SK-N-SH treated with all-trans-retinoic acid at 6 μM for 48 hours (cell line): Measurements from ENCODE around the gene LRRC23.

ENCODE experiments used
- ATAC-seq: fragments of 200-7000 bp; cut with Tn5 transposase; 3 replicates; pipeline ENCODE4 v1.9.1; 2020; ENCODE audit warnings: mild to moderate bottlenecking, moderate library complexity
- BACH2 ChIP-seq: fragments of 250-450 bp; sonication (Bioruptor Pico); IDR thresholded peaks from 2 replicates; pipeline ENCODE4 v1.9.0; 2021; ENCODE audit warnings: mild to moderate bottlenecking, borderline replicate concordance
- CSDC2 ChIP-seq: fragments of 250-450 bp; sonication (Bioruptor Pico); IDR thresholded peaks from 2 replicates; pipeline ENCODE4 v1.5.0; 2020; ENCODE audit warnings: mild to moderate bottlenecking, moderate library complexity
- ESRRG ChIP-seq: fragments of 250-450 bp; sonication (Bioruptor Pico); IDR thresholded peaks from 2 replicates; pipeline ENCODE4 v1.6.1; 2021; ENCODE audit warnings: mild to moderate bottlenecking
- GLIS3 ChIP-seq: fragments of 250-450 bp; sonication (Bioruptor Pico); IDR thresholded peaks from 2 replicates; pipeline ENCODE4 v1.5.0; 2020; ENCODE audit warnings: mild to moderate bottlenecking, moderate library complexity
- ISL1 ChIP-seq: fragments of 250-450 bp; sonication (Bioruptor Pico); IDR thresholded peaks from 2 replicates; pipeline ENCODE4 v2.1.2; 2022; ENCODE audit warnings: mild to moderate bottlenecking, moderate library complexity
- OSR1 ChIP-seq: fragments of 250-450 bp; sonication (Bioruptor Pico); IDR thresholded peaks from 2 replicates; pipeline ENCODE4 v1.8.0; 2022; ENCODE audit warnings: moderate library complexity, mild to moderate bottlenecking, inconsistent platforms
- PPARA ChIP-seq: fragments of 250-450 bp; sonication (Bioruptor Pico); IDR thresholded peaks from 2 replicates; pipeline ENCODE4 v1.5.0; 2020; ENCODE audit warnings: mild to moderate bottlenecking, borderline replicate concordance
- RARB ChIP-seq: fragments of 250-450 bp; sonication (Bioruptor Pico); IDR thresholded peaks from 2 replicates; pipeline ENCODE4 v1.8.0; 2021; ENCODE audit warnings: mild to moderate bottlenecking, moderate library complexity
- SNAI2 ChIP-seq: fragments of 250-450 bp; sonication (Bioruptor Pico); IDR thresholded peaks from 2 replicates; pipeline ENCODE4 v1.5.0; 2020; ENCODE audit warnings: mild to moderate bottlenecking, moderate library complexity
- TCF4 ChIP-seq: fragments of 250-450 bp; sonication (Bioruptor Pico); IDR thresholded peaks from 2 replicates; pipeline ENCODE4 v1.8.0; 2021; ENCODE audit warnings: mild to moderate bottlenecking, moderate library complexity, borderline replicate concordance
- TOX ChIP-seq: fragments of 250-450 bp; sonication (Bioruptor Pico); IDR thresholded peaks from 2 replicates; pipeline ENCODE4 v1.8.0; 2021; ENCODE audit warnings: mild to moderate bottlenecking, moderate library complexity, borderline replicate concordance
- ZC3H10 ChIP-seq: fragments of 250-450 bp; sonication (Bioruptor Pico); IDR thresholded peaks from 2 replicates; pipeline ENCODE4 v1.5.1; 2021; ENCODE audit warnings: mild to moderate bottlenecking, moderate library complexity
- ZFP3 ChIP-seq: fragments of 250-450 bp; sonication (Bioruptor Pico); IDR thresholded peaks from 2 replicates; pipeline ENCODE4 v1.5.0; 2020; ENCODE audit warnings: mild to moderate bottlenecking, moderate library complexity
- ZFP30 ChIP-seq: fragments of 450-650 bp; formaldehyde crosslinking; IDR thresholded peaks from 2 replicates; pipeline ENCODE4 v1.5.0; 2022; ENCODE audit warnings: mild to moderate bottlenecking, moderate library complexity
- ZNF565 ChIP-seq: fragments of 450-650 bp; formaldehyde crosslinking; conservative IDR thresholded peaks from 2 replicates; pipeline ENCODE4 v1.5.0; 2020; ENCODE audit warnings: low read depth, mild to moderate bottlenecking, moderate library complexity
- ZNF70 ChIP-seq: fragments of 450-650 bp; formaldehyde crosslinking; IDR thresholded peaks from 2 replicates; pipeline ENCODE4 v1.5.0; 2020; ENCODE audit warnings: mild to moderate bottlenecking, moderate library complexity
- ZNF8 ChIP-seq: fragments of 450-650 bp; formaldehyde crosslinking; IDR thresholded peaks from 2 replicates; pipeline ENCODE4 v1.5.0; 2020; ENCODE audit warnings: mild to moderate bottlenecking, moderate library complexity
- TF ChIP-seq, protein P1 (sequence below): fragments of 250-450 bp; sonication (Bioruptor Pico); IDR thresholded peaks from 2 replicates; pipeline ENCODE4 v1.8.0; 2021; ENCODE audit warnings: low read depth, mild to moderate bottlenecking, moderate library complexity, borderline replicate concordance
- TF ChIP-seq, protein P2 (sequence below): fragments of 250-450 bp; sonication (Bioruptor Pico); IDR thresholded peaks from 2 replicates; pipeline ENCODE4 v1.8.0; 2020; ENCODE audit warnings: mild to moderate bottlenecking, moderate library complexity, borderline replicate concordance
- TF ChIP-seq, protein P3 (sequence below): fragments of 250-450 bp; sonication (Bioruptor Pico); IDR thresholded peaks from 2 replicates; pipeline ENCODE4 v1.5.1; 2020; ENCODE audit warnings: low read depth, mild to moderate bottlenecking, moderate library complexity
- TF ChIP-seq, protein P4 (sequence below): fragments of 250-450 bp; sonication (Bioruptor Pico); IDR thresholded peaks from 2 replicates; pipeline ENCODE4 v1.5.1; 2021; ENCODE audit warnings: mild to moderate bottlenecking, moderate library complexity
- TF ChIP-seq, protein P5 (sequence below): fragments of 250-450 bp; sonication (Bioruptor Pico); IDR thresholded peaks from 2 replicates; pipeline ENCODE4 v1.5.0; 2020; ENCODE audit warnings: mild to moderate bottlenecking, moderate library complexity

Gene LRRC23

DNA sequence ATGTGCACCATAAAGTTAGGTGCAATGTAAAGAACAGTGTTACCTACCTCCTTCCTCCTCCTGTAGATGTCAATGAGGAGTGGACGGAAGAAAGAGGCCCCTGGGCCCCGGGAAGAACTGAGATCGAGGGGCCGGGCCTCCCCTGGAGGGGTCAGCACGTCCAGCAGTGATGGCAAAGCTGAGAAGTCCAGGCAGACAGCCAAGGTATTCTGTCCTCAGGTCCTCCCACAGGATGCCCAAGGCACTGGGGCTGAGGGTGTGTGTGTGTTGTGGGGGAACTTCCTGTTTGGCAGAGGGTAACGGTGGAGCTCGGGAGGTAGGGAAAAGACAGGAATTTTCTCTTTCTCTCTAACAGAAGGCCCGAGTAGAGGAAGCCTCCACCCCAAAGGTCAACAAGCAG, 29.5 kb downstream of the LRRC23 start (continued):
- TF ChIP-seq, protein P1, sequence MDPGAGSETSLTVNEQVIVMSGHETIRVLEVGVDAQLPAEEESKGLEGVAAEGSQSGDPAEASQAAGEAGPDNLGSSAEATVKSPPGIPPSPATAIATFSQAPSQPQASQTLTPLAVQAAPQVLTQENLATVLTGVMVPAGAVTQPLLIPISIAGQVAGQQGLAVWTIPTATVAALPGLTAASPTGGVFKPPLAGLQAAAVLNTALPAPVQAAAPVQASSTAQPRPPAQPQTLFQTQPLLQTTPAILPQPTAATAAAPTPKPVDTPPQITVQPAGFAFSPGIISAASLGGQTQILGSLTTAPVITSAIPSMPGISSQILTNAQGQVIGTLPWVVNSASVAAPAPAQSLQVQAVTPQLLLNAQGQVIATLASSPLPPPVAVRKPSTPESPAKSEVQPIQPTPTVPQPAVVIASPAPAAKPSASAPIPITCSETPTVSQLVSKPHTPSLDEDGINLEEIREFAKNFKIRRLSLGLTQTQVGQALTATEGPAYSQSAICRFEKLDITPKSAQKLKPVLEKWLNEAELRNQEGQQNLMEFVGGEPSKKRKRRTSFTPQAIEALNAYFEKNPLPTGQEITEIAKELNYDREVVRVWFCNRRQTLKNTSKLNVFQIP (CRISPR knock-in tag) = no peak
- TF ChIP-seq ZFP3 (CRISPR knock-in tag) (no peak), RARB (CRISPR knock-in tag) (no peak), PPARA (CRISPR knock-in tag) (no peak), TCF4 (CRISPR knock-in tag) (no peak), ISL1 (CRISPR knock-in tag) (no peak)
- TF ChIP-seq, protein P2, sequence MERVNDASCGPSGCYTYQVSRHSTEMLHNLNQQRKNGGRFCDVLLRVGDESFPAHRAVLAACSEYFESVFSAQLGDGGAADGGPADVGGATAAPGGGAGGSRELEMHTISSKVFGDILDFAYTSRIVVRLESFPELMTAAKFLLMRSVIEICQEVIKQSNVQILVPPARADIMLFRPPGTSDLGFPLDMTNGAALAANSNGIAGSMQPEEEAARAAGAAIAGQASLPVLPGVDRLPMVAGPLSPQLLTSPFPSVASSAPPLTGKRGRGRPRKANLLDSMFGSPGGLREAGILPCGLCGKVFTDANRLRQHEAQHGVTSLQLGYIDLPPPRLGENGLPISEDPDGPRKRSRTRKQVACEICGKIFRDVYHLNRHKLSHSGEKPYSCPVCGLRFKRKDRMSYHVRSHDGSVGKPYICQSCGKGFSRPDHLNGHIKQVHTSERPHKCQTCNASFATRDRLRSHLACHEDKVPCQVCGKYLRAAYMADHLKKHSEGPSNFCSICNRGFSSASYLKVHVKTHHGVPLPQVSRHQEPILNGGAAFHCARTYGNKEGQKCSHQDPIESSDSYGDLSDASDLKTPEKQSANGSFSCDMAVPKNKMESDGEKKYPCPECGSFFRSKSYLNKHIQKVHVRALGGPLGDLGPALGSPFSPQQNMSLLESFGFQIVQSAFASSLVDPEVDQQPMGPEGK = no peak

DNA sequence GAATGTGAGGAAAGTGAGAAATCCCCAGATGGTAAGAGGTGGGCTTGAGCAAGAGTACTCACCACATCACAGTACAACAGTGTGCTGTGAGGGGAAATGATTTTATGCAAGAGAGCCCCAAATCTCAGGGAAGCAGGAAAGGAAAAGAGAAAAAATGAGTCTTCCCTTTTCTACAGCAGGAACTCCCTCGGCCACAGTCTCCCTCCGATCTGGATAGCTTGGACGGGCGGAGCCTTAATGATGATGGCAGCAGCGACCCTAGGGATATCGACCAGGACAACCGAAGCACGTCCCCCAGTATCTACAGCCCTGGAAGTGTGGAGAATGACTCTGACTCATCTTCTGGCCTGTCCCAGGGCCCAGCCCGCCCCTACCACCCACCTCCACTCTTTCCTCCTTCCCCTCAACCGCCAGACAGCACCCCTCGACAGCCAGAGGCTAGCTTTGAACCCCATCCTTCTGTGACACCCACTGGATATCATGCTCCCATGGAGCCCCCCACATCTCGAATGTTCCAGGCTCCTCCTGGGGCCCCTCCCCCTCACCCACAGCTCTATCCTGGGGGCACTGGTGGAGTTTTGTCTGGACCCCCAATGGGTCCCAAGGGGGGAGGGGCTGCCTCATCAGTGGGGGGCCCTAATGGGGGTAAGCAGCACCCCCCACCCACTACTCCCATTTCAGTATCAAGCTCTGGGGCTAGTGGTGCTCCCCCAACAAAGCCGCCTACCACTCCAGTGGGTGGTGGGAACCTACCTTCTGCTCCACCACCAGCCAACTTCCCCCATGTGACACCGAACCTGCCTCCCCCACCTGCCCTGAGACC, 31.0 kb downstream of the LRRC23 start:
- ATAC-seq = no peak
- no peak for TF ChIP-seq SNAI2
- TF ChIP-seq BACH2 = no peak
- TF ChIP-seq RARB (CRISPR knock-in tag) = no peak
- TF ChIP-seq, protein P3, sequence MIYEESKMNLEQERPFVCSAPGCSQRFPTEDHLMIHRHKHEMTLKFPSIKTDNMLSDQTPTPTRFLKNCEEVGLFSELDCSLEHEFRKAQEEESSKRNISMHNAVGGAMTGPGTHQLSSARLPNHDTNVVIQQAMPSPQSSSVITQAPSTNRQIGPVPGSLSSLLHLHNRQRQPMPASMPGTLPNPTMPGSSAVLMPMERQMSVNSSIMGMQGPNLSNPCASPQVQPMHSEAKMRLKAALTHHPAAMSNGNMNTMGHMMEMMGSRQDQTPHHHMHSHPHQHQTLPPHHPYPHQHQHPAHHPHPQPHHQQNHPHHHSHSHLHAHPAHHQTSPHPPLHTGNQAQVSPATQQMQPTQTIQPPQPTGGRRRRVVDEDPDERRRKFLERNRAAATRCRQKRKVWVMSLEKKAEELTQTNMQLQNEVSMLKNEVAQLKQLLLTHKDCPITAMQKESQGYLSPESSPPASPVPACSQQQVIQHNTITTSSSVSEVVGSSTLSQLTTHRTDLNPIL (CRISPR knock-in tag) = no peak
- TF ChIP-seq, protein P4, sequence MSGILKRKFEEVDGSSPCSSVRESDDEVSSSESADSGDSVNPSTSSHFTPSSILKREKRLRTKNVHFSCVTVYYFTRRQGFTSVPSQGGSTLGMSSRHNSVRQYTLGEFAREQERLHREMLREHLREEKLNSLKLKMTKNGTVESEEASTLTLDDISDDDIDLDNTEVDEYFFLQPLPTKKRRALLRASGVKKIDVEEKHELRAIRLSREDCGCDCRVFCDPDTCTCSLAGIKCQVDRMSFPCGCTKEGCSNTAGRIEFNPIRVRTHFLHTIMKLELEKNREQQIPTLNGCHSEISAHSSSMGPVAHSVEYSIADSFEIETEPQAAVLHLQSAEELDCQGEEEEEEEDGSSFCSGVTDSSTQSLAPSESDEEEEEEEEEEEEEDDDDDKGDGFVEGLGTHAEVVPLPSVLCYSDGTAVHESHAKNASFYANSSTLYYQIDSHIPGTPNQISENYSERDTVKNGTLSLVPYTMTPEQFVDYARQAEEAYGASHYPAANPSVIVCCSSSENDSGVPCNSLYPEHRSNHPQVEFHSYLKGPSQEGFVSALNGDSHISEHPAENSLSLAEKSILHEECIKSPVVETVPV (CRISPR knock-in tag) = no peak
- TF ChIP-seq ZNF70 = no peak
- TF ChIP-seq, protein P5, sequence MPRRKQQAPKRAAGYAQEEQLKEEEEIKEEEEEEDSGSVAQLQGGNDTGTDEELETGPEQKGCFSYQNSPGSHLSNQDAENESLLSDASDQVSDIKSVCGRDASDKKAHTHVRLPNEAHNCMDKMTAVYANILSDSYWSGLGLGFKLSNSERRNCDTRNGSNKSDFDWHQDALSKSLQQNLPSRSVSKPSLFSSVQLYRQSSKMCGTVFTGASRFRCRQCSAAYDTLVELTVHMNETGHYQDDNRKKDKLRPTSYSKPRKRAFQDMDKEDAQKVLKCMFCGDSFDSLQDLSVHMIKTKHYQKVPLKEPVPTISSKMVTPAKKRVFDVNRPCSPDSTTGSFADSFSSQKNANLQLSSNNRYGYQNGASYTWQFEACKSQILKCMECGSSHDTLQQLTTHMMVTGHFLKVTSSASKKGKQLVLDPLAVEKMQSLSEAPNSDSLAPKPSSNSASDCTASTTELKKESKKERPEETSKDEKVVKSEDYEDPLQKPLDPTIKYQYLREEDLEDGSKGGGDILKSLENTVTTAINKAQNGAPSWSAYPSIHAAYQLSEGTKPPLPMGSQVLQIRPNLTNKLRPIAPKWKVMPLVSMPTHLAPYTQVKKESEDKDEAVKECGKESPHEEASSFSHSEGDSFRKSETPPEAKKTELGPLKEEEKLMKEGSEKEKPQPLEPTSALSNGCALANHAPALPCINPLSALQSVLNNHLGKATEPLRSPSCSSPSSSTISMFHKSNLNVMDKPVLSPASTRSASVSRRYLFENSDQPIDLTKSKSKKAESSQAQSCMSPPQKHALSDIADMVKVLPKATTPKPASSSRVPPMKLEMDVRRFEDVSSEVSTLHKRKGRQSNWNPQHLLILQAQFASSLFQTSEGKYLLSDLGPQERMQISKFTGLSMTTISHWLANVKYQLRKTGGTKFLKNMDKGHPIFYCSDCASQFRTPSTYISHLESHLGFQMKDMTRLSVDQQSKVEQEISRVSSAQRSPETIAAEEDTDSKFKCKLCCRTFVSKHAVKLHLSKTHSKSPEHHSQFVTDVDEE (CRISPR knock-in tag) = no peak
- TF ChIP-seq ZFP3 (CRISPR knock-in tag) = no peak
- no peak for TF ChIP-seq GLIS3 (CRISPR knock-in tag)
- TF ChIP-seq ISL1 (CRISPR knock-in tag) = no peak
- no peak for TF ChIP-seq OSR1 (CRISPR knock-in tag)
- no peak for TF ChIP-seq TOX (CRISPR knock-in tag)
- TF ChIP-seq, protein P1 (CRISPR knock-in tag) = no peak
- no peak for TF ChIP-seq ESRRG (CRISPR knock-in tag)
- no peak for TF ChIP-seq ZC3H10 (CRISPR knock-in tag)
- TF ChIP-seq CSDC2 (CRISPR knock-in tag) = no peak
- no peak for TF ChIP-seq ZFP30 (CRISPR knock-in tag)
- no peak for TF ChIP-seq ZNF8
- no peak for TF ChIP-seq ZNF565 (CRISPR knock-in tag)
